Effector CD8-positive, alpha-beta T cell (primary cell): ENCODE results near the gene WDR5B.
"Not testable (repeated sequence)": the region's sequence is repeated elsewhere in the genome, so short reads cannot be mapped to it uniquely, and the experiment has no call there.

Source experiments
- DNase-seq: peaks from one replicate; lab custom pipeline; 2025; lab: John Stamatoyannopoulos, UW
- total RNA-seq, 4 experiments: gene quantifications; one replicate each; lab custom pipeline; 2026; lab: John Stamatoyannopoulos, UW

The WDR5B gene
- total RNA-seq, result 11.6 to 21.4 (median 14.8) reads per million in 4 experiments

GRCh38 chr3:122415762-122416654 is at the start of gene WDR5B:
TSS of gene WDR5B (minus strand) at chr3:122416062. CDS start at chr3:122415528, 534 bp downstream.
- DNase-seq, result no peak

- DNase-seq, result no peak
Measured at GRCh38 chr3:122464659-122465058, 48.8 kb upstream of the WDR5B start.

GRCh38 chr3:122462406-122462805 is 46.5 kb upstream of the WDR5B start:
- DNase-seq, result no peak

- DNase-seq, result no peak
Measured at GRCh38 chr3:122461806-122462205, 45.9 kb upstream of the WDR5B start.

- no peak for DNase-seq
Measured at GRCh38 chr3:122458992-122459391, 43.1 kb upstream of the WDR5B start.

GRCh38 chr3:122457706-122458105 is 41.8 kb upstream of the WDR5B start:
- no peak for DNase-seq

GRCh38 chr3:122456074-122456473 is 40.2 kb upstream of the WDR5B start:
- DNase-seq, result no peak

GRCh38 chr3:122451371-122451770 is 35.5 kb upstream of the WDR5B start:
- no peak for DNase-seq

GRCh38 chr3:122448218-122448617 is 32.4 kb upstream of the WDR5B start:
- not testable (repeated sequence) for DNase-seq

GRCh38 chr3:122444491-122444887 is 28.6 kb upstream of the WDR5B start:
- DNase-seq, result not testable (repeated sequence)

- not testable (repeated sequence) for DNase-seq
Measured at GRCh38 chr3:122443762-122444490, 28.1 kb upstream of the WDR5B start.

- DNase-seq, result no peak
Measured at GRCh38 chr3:122443090-122443489, 27.2 kb upstream of the WDR5B start.

- DNase-seq, result no peak
Measured at GRCh38 chr3:122435950-122436349, 20.1 kb upstream of the WDR5B start.

- no peak for DNase-seq
Measured at GRCh38 chr3:122430371-122430770, 14.5 kb upstream of the WDR5B start.

- DNase-seq, result no peak
Measured at GRCh38 chr3:122427857-122428471, 12.1 kb upstream of the WDR5B start.

GRCh38 chr3:122421836-122422235 is 6.0 kb upstream of the WDR5B start:
- no peak for DNase-seq

GRCh38 chr3:122421101-122421500 is 5.2 kb upstream of the WDR5B start:
- DNase-seq, result no peak

GRCh38 chr3:122416966-122417365 is 1.1 kb upstream of the WDR5B start:
- no peak for DNase-seq

- DNase-seq, result no peak
Measured at GRCh38 chr3:122415104-122415744, 638 bp downstream of the WDR5B start.

- DNase-seq, result no peak
Measured at GRCh38 chr3:122414391-122414790, 1.5 kb downstream of the WDR5B start.

GRCh38 chr3:122410639-122411038 is 5.2 kb downstream of the WDR5B start:
- no peak for DNase-seq

- no peak for DNase-seq
Measured at GRCh38 chr3:122410111-122410510, 5.8 kb downstream of the WDR5B start.
